ENCODE data around the gene RAX.

RAX gene

DNA sequence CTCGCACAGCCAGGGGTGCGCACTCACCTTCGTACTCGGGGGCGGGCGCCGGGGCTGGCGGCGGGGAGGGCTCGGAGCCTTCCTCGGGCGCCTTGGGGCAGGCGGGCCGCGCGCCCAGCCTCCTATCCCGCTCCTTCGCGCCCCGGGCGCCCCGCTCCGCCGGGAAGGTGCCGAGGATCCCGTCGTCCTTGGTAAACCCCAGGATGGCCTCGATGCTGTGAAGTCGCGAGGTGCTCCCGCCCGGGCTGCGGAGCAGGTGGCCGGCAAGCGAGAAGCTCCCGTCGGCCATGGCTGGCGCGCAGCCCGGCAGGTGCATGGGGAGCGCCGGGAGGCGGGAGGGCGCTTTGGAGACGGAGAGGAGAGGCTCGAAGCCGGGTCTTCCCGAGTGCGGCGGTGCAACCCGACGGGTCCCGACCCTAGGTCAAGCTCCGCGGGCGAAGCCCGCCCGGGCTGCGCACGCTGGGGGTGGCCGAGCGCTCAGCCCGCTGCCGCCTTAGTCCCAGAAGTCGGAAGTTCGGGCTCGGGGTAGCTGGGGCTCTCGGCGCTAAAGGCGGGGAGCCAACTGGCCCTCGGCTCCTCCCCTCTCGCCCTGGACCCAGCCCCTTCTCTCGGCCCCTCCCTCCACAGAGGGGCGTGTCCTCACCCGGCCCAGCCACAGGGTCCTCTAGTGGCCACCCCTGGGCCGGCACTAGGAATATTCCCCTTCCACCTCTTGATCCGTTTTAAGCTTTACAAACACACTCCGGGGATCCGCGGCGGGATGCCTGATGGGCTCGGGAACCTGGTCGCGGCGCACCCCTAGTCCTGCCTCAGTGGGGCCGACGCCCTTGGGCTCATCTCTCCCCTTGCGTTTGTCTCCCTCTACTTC, at the start of gene RAX:
RAX (minus strand) TSS at position 564 of the 868 bp plus-strand sequence; CDS start at position 316, 248 bp downstream.
- no peak for DNase-seq

DNA sequence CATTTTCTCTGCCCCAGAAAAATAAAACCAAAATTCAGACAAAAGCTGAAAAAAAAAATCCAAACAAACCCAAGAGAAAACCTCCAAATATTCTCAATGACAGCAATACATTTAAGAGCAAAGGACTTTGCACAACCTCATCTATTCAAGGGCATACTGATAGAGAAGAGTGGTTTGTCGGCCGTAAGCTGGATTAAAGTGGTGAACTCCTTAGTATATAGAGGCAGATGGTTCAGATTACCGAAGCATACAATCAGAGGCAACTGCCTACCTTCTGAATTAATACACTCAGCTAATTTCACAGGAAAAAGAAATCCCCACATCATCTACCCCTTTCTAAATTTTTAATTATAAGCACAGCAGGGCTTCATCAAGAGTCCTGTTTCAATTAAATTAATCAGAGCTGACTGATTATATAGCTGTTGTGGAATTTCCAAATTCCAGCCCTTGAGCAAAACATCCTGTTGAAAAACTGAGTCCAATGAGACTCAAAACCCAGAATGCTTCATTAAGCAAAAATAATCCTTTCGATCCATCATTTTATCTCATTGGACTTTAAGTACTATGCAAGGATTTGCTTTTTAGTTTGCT, 45.3 kb upstream of the RAX start, which contains the start of gene CPLX4:
CPLX4 (minus strand) TSS at position 190 of the 591 bp plus-strand sequence; CDS start at position 3, 187 bp downstream.
- DNase-seq = no peak

DNA sequence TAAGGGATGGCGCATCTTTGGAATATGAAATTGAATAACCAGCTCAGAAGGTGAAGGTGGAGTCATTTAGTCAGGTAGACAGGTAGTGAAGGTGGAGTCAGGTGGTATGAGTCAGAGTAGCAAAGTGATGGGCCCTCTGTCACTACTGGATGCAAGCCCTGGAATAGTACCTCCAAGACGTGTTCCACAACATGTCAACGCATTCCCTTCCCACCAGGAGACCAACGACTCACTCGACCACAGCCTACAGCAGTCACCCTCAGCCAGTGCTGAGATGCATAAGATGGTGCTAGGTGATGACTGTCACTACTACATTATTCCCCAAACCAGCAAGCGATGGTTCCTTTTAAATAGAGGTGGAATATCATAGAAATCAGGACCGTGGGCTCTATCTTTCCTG, 38.4 kb upstream of the RAX start:
- DNase-seq = no peak

DNA sequence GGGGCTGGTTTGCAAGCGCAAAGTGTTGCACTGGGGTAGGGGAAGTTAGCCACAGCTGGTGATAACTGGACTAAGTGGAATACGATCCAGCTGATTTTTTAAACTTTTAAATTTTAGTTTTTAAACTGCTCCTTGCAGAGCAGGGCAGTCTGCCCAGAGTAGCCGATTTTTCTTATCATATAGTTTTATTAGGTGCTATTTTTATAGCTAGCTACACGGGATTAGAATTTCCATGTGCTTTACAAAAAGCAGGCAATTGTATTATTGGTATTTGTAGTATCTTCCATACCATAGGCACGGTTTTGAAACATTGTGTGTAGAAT, 35.6 kb upstream of the RAX start:
- DNase-seq = no peak

DNA sequence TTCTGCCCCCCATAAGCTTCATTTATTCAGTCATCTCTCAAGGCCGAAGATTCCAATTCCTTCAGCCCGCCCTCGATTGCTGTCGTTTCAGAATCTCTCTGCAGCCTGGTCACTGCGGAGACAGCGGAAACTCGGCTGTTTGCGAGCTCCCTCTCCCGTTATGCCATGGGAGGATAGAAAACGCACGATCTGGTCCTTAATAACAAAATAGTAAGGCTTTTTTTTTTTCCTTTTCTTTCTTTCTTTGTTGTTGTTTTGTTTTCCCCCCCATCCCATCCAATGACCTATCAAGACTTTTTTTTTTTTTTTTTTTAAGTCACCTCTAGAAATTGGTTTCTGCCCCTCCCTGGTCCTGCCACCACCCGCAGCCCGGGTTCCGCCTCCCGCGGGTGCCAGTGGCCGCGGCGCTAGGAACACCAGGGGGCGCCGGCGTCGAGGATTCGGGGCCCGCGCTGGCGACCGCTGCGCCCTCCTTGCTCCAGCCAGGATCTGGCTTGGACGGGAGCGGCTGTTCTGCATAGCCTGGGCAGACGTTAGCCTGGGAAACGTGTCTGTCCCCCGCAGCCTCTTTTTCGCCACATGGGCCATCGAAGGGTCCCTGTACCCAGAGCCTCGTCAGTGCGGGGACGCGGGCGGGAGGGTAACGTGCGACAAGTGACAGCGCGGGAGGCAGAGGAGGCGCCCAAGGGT, 35.1 kb upstream of the RAX start:
- DNase-seq = peak; percentile 81

GRCh38 chr18:59306640-59307039, 33.4 kb upstream of the RAX start:
- DNase-seq = no peak

DNA sequence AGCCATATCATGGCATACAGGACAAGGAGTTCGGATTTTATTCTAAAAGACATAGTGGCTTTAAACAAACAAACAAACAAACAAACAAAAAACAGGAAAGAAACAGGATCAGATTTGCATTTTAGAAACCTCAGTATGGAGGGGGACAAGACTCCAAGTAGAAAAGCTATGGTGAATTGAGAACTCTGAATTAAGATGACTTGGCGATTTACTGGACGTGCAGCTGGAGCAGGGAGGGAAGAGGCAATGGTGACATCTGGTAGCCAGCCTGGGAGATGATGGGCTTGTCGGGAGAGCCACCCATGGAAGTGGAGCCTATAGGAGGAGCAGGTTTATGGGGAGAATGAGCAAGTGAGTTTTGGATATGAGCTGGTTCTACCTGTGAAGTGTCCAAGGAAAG, 32.0 kb upstream of the RAX start:
- DNase-seq = no peak

DNA sequence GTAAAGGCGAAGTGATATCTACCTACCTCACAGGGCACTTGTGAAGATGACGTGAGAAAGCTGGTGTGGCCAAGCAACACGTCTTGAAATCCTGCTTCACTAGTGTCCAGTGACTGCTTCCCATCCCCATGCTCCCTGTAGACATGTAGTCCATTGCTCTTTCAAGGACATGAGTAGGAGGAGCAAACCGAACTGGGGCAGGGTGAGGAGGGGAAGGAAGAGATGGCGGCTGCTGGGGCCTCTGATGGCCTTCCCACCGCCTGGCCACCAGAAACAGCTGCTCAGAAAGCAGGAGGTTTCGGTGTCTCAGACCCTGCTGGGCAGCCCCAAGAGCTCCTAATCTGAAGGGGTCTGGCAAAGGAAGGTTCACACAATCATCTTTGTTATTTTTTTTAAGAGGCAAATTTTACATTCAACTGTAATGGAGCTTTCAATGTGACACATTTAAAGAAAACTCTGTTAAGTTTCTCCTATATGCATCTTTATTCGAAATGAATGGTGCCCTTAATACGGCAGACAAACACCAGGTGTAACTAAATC, 30.5 kb upstream of the RAX start:
- DNase-seq = no peak

GRCh38 chr18:59303006-59303405, 29.8 kb upstream of the RAX start:
- no peak for DNase-seq

GRCh38 chr18:59301929-59302328, 28.7 kb upstream of the RAX start:
- DNase-seq = no peak

DNA sequence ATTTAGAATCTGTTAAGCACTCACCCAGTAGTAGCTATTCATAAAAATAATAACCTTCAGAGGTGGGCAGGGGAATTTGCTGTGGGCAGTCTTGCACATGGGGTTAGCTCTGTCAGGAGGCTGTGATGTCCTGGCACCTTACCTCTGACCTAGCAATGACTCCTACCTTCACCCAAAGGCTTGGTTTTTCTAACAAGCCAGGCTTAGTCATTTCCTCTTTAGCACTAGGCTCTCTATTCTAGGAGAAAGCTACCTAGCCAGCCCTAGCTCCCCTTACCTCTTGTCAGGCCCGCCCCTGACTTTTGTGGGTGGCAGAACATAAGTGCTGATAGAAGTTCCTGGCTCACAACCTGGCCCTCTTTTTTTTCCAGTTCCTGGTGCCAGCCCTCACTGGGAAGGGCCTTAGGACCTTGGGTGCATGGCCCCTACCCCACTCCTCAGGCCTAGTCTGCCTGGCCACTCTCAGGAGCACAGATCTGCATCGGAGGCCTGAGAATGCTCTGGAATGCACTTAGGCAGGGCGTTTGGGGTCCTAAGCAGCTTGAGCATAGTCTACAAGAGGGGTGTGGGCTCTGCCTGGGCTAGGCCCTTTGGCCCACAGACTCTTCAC, 27.5 kb upstream of the RAX start:
- DNase-seq = no peak

DNA sequence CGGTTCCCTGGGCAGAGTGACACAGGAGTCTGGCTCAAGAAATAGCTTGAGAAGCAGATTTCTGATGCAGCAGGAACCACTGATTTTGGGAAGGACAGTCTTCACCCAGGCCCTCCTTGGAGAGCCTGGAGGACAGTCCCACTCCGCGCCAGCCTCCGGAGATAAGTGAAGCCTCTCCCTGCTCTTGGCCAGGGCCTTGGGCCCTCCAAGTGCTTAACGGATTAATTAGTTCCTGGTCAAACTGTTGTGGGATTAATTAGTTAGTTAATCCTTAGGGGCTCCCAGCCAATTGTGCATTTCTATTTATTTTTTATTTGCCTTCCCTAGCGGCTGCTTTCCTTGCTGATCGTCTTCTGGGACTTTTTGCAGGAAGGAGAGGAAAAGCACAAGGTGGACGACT, 25.6 kb upstream of the RAX start:
- DNase-seq = no peak

- DNase-seq = no peak
These were observed 20.1 kb upstream of the RAX start for GRCh38 chr18:59293317-59293716.

DNA sequence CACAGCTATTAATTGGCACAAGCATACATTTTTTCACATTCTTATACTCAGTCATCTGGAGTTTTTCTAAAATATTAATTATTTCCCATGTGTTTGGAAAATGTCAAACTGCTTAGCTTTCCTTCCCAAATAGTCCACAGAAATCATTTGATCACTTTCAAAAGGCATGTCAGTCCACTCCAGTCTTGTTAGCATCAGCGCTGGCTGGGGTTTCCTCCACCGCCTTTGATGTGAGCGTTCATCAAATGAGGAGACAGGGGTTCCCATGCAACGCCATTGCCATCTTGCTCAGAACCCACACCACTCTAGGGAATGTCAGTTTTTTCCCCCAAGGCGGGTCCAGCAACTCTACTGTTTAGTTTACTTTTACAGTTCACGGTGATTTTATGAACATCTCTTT, 13.1 kb upstream of the RAX start:
- DNase-seq = no peak

DNA sequence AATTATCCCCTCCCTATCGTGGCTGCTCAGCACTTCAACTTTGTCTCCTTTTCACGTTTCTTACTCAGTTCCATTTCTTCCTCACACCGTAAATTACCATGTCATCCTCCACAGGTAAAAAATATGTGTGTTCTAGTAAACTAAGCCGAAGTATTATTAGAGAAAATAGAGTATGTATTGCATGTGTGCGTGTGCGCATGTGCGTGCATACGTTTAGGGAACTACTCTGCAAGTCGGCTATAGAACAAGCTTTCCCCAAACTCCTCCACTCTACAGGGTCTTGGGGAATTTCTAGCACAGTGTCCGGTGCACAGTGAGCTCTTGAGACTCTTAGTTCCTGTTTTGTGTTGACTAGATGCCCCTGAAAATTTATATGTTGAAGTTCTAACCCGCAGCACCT, 9.1 kb upstream of the RAX start:
- DNase-seq = no peak

- no peak for DNase-seq
These were observed 6.5 kb upstream of the RAX start for GRCh38 chr18:59279722-59280121.

- DNase-seq = no peak
These were observed 5.9 kb upstream of the RAX start for GRCh38 chr18:59279193-59279592.

DNA sequence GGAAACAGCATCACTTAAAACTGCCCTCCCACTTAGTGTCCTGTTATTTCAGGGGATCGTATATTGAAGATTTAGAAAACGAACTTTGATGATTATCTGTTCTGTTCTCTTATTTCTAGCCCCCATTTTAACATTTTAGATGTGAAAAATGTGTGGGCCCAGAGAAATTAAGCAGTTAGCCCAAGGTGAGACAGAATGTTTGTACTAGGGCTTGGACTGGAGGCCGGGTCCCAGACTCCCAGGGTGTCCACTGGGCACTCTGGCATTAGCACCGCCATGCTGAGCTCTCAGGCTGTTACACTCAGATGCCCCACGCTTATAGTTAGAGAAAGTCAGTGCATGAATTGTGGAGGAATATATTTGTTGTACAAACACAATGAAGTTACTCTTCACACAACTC, 5.5 kb upstream of the RAX start:
- DNase-seq = no peak

GRCh38 chr18:59276047-59276446, 2.8 kb upstream of the RAX start:
- DNase-seq = no peak

DNA sequence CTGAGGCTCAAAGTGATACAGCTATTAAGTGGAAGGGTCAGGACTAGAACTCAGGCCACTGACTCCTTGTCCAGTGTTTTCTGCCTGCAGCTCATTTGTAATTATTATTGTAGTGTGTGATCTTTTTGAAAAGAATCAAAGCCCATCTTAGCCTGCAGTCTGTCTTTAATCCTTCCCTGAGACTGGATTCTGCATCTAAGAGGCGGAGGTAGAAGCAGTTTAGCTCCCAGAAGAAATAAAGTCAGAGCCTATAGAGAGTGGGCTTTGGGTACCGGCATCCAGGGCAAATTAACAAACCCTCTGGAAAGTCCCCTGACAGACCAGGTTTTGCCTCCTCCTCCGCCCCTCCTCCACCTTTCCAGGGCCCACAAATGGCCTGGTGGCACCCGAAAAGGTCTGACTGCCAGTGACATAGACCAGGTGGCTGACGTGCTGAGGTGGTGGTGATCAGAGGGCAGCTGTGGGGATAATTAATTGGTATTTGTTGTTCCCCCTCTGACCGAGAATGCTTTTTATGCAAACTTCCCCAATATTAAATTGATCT, 2.2 kb upstream of the RAX start:
- DNase-seq = no peak

DNA sequence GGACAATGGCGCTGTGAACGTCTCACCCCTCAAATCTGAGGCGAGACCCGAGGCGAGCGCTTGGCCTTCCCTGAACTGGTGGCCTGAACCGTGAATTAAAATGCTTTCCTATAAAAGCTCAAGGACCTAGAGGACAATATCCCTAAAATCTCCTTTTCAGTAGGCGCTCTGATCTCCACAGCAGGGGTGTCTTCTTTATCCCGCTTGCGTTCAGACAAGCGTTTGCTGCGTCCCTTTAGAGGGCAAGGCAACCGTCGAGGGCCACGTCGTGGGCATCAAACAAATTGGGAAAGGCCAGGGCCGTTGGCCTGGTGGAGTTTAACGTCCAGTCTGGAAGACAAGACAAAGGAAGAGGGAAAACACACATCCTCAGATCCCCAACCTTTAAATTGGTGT, 1.3 kb upstream of the RAX start:
- no peak for DNase-seq

- DNase-seq = no peak
These were observed 692 bp upstream of the RAX start for GRCh38 chr18:59273759-59274532.

All from left hindlimb (tissue), 1 donor.